Activated naive CD4-positive, alpha-beta T cell treated with Interleukin-2 at 50 U/mL for 16 hours (primary cell): ENCODE measurements around the gene RTN4R.

Experiments used
- DNase-seq: peaks from one replicate; pipeline ENCODE4 v3.0.0-alpha.2; 2020

RTN4R gene

GRCh38 chr22:20194681-20195593 lies 73.2 kb downstream of the RTN4R start:
- DNase-seq, result no peak

GRCh38 chr22:20193761-20194494 lies 74.2 kb downstream of the RTN4R start:
- DNase-seq, result no peak

GRCh38 chr22:20192972-20193760 lies 75.0 kb downstream of the RTN4R start:
- DNase-seq, result no peak

GRCh38 chr22:20192293-20192971 lies 75.7 kb downstream of the RTN4R start:
- DNase-seq, result no peak

- no peak for DNase-seq
Measured at GRCh38 chr22:20191803-20192202, 76.3 kb downstream of the RTN4R start.
